GM18508 (cell line): ENCODE results near the gene EML3.
"Not testable (repeated sequence)": the region's sequence is repeated elsewhere in the genome, so short reads cannot be mapped to it uniquely, and the experiment has no call there.

Source experiments
- ATAC-seq: cut with Tn5 transposase; IDR thresholded peaks from one replicate; pipeline ENCODE4 v1.9.1; 2021; ENCODE audit warnings: moderate number of reproducible peaks; ENCODE audit not compliant: insufficient read depth, unreplicated experiment

EML3 gene

GRCh38 chr11:62600367-62601121 lies 12.0 kb downstream of the EML3 start:
- no peak for ATAC-seq

- ATAC-seq, result no peak
Observed at GRCh38 chr11:62599901-62600300, 12.7 kb downstream of the EML3 start.

- no peak for ATAC-seq
Observed at GRCh38 chr11:62599069-62599696, 13.4 kb downstream of the EML3 start.

DNA sequence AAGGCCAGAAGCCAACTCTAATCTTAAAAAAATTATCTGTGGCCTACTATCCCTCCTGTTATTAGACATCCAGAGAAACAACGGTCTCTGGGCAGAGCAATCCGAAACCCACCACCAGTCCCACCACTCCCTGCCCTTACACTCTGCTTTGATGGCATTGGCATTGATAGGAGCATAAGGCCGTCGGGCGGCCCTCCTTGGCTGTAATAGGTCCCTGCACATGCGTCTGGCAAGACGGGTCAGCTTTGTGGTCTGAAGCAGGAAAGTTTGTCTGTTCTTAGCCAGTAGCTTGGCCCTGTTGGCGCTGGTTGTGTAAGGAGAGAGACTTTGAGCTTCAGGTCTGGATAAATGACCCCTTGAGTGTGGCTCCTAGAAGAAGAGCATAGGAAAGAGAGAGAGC lies 17.5 kb downstream of the EML3 start:
- no peak for ATAC-seq

GRCh38 chr11:62593434-62594044 lies 19.0 kb downstream of the EML3 start:
- ATAC-seq, result no peak

DNA sequence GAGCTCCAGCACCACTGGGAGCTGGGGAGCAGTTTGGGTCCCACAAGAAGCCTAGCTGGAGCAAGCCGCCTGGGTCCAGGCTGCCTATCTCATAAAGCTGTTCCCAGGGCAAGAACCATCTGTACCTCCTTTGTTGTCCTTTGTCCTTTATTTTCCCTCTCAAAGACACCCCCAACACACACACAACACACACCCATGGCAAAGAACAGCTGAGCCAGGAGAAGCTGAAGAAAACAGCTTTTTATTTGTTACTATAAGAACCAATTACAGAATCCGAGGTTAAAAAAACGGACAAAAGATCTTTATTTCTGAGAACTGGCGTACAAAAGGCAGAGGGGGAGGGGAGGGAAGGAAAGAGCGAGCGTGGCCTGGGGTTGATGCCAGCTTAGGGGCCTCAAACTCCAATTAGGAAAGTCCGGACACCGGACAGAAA lies 19.6 kb downstream of the EML3 start:
- ATAC-seq, result no peak

GRCh38 chr11:62592146-62592815 lies 20.3 kb downstream of the EML3 start:
- ATAC-seq, result no peak

GRCh38 chr11:62591448-62592145 lies 21.0 kb downstream of the EML3 start, which contains the start of gene TUT1:
TSS of gene TUT1 (minus strand) at chr11:62591523. CDS start at chr11:62591485, 38 bp downstream.
- peak; percentile 58 for ATAC-seq

DNA sequence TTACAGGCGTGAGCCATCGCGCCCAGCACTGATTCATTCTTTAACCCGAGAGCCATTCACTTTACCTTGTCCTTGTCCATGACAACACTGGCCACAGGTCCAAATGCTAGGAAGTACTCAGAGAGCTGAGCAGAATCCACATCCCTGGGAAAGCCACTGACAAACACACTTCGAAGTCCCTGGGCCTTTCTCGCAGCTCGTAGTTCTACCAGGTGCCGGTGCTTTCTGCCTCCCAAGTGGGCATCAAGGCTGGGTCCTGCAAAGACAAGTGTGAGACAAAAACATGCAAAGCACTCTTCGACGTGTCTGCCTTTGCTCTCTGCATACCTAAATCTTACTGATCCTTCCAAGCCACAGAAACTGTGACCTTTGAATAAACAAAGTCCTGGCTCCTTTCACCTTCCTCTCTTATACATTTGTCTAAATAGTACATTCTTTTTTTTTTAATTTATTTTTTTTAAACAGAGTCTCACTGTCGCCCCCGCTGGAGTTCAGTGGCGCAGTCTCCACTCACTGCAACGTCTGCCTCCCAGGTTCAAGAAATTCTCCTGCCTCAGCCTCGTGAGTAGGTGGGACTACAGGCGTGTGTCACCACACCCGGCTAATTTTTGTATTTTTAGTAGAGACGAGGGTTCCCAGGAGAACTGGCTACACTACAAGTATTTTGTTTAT lies 23.5 kb downstream of the EML3 start:
- ATAC-seq, result no peak

GRCh38 chr11:62585356-62585755 lies 27.2 kb downstream of the EML3 start:
- not testable (repeated sequence) for ATAC-seq

DNA sequence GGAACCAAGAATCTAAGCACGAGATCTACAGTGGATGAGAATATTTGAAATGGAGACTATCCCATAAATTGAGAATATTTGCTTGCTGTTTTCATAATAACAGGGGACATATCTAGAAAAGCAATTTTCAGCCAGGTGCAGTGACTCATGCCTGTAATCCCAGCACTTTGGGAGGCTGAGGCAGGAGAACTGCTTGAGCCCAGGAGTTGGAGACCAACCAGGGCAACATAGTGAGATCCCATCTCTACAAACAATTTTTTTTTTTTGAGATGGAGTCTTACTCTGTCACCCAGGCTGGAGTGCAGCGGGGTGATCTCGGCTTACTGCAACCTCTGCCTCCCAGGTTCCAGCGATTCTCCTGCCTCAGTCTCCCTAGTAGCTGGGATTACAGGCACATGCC lies 30.8 kb downstream of the EML3 start:
- ATAC-seq, result not testable (repeated sequence)

DNA sequence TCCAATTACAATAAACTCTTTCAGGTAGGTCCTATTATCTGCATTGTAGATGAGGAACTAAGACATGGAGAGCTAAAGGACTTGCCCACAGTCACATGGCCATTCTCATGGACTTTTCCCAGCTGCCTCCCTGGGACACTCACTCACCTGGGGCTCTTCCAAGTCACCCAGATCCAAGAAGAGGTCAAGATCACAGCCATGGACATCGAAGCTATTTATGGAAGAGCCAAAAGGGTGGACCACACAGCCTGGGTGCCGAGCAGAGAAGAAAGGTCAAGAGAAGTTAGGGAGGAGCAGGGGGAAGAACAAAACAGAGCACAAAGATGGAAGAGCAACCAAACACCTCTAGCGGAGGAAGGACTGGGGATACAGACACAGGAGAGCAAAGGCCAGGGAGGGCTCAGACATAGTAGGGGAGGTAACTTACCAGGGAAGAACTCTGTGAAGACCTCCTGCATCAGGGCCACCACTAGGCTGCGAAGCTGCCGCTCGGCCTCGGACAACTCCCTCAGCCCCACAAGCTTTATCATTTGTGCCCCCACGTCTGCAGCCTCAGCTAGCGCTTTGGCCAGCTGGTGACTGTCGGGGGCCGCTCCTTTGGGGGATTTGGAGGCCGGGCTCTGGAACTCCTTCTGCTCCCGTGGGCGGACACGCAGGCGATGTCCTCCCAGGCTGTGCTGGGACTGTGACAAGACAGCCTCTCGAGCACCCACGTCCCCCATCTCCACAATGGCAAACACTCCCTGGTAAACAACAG lies 31.4 kb downstream of the EML3 start:
- no peak for ATAC-seq

DNA sequence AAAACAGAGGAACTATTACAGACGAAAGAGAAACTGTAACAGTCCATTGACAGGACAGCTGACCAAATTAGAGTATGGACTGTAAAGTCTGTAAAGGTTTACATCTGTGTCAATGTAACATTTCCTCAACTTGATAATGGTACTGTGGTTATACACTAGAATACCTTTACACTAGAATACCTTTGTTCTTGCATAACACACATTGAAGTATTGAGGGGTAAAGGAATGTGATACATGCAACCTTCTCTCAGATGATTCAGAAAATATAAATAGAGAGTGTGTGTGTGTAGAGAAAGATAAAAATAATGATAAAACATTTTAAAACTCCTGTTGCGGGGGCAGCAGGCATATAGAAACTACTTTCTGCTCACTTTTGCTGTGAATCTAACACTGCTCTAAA lies 33.3 kb downstream of the EML3 start:
- ATAC-seq, result no peak

DNA sequence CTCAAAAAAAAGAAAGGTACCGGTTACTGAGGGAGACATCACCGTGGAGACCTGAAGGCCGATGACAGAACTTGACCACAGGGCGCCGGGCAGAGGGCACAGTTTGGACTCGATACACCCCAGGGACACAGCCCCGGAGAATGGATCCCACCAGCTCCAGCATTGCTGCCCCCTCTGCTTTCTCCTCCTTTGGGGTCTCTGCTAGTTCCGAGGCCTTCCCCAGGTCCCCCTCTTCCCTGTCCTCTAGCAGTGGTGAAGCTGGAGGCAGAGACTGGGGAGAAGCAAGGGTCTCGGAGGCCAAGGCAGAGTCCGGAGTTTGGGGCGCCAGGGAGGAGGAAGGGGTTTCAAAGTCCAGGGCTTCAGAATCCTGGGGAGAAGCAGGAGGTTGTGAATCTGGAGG lies 34.0 kb downstream of the EML3 start:
- no peak for ATAC-seq

- no peak for ATAC-seq
Observed at GRCh38 chr11:62577046-62577714, 35.4 kb downstream of the EML3 start.

DNA sequence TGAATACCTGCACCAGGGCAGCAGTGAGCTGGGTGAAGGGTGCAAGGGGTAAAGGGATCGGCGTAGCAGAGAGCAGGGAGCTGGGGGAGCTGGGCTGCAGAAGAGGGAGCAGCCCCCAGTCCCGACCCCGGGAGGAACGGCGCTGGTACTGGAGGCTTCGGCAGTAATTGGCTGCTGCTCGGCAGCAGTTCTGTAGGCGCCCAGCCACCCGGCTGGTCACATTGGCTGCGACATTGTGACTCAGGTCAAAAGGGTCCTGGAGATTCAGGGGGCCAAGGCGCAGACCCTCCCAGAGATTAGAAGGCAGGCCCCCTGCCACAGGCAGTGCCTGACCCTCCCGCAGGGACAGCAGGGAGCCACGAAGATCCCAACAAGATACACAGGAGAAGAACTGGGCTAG lies 36.7 kb downstream of the EML3 start:
- no peak for ATAC-seq

- ATAC-seq, result no peak
Observed at GRCh38 chr11:62575156-62575555, 37.4 kb downstream of the EML3 start.

- no peak for ATAC-seq
Observed at GRCh38 chr11:62574363-62575071, 38.1 kb downstream of the EML3 start.
